Measurements from ENCODE around the gene STEAP1B. TPM values are rescaled to one million over a fixed set of nuclear protein-coding genes. Genes with fewer than 3 reads are reported as not detected.
"Not testable (repeated sequence)": the region's sequence is repeated elsewhere in the genome, so short reads cannot be mapped to it uniquely, and the experiment has no call there.

STEAP1B gene
- total RNA-seq, 1 donor from 2014 or later, result 1.3 TPM

GRCh38 chr7:22452142-22452959 is 47.6 kb downstream of the STEAP1B start:
- no peaks in the 10 kb centered on the region for H3K9me3 ChIP-seq (ENCODE audit: insufficient read depth, low read depth, low read length)
- H3K79me2 ChIP-seq (ENCODE audit: insufficient read depth, low read length), result no peaks in the 10 kb centered on the region
- Mint-ChIP-seq H3K4me1 (ENCODE audit: low read depth, unreplicated experiment) (no peaks in the 10 kb centered on the region), H3K27ac (ENCODE audit: unreplicated experiment) (no peak overlapping the region), H3K4me3 (ENCODE audit: unreplicated experiment) (peak overlapping the region; percentile 55), H3K36me3 (ENCODE audit: low read depth, unreplicated experiment) (no peaks in the 10 kb centered on the region), H3K27me3 (ENCODE audit: low read depth, unreplicated experiment) (peaks cover 15% of the 10 kb centered on the region), H3K9me3 (ENCODE audit: unreplicated experiment) (no peaks in the 10 kb centered on the region)
- DNase-seq (ENCODE audit: low read depth) (peak; percentile 12), FAIRE-seq (no peak)
- TF ChIP-seq EZH2 (IDR thresholded peaks at IDR 0.05; ENCODE audit: insufficient read depth, low read length), result no peak
- TF ChIP-seq CTCF (IDR thresholded peaks at IDR 0.05; ENCODE audit: insufficient read depth, low read depth, low read length), result peak; percentile 50
- H3K4me1 ChIP-seq (ENCODE audit: insufficient read depth, low read length), result no peaks in the 10 kb centered on the region
- no peak overlapping the region for H3K9ac ChIP-seq (ENCODE audit: low read length)
- H3K27ac ChIP-seq (ENCODE audit: low read depth, low read length), result no peak overlapping the region
- H4K20me1 ChIP-seq (ENCODE audit: insufficient read depth, low read length), result no peaks in the 10 kb centered on the region
- H3K27me3 ChIP-seq (ENCODE audit: insufficient read depth, low read length), result peaks cover 2% of the 10 kb centered on the region
- no peaks in the 10 kb centered on the region for H3K36me3 ChIP-seq (ENCODE audit: insufficient read depth, low read length)
- H2AFZ ChIP-seq (ENCODE audit: low read depth, low read length), result peak overlapping the region; percentile 61
- H3K4me2 ChIP-seq (ENCODE audit: low read length), result peak overlapping the region; percentile 71
- H3K4me3 ChIP-seq (ENCODE audit: insufficient read depth, low read depth, low read length), result peak overlapping the region; percentile 25

GRCh38 chr7:22450013-22450412 is 50.0 kb downstream of the STEAP1B start:
- not testable (repeated sequence) for H3K4me2 ChIP-seq (ENCODE audit: low read length); H3K27ac ChIP-seq (ENCODE audit: low read depth, low read length); FAIRE-seq; H3K79me2 ChIP-seq (ENCODE audit: insufficient read depth, low read length); H3K4me1 Mint-ChIP-seq (ENCODE audit: low read depth, unreplicated experiment); H3K36me3 ChIP-seq (ENCODE audit: insufficient read depth, low read length); H3K27me3 ChIP-seq (ENCODE audit: insufficient read depth, low read length); H3K9me3 ChIP-seq (ENCODE audit: insufficient read depth, low read depth, low read length); H2AFZ ChIP-seq (ENCODE audit: low read depth, low read length); H3K9ac ChIP-seq (ENCODE audit: low read length); H3K4me3 Mint-ChIP-seq (ENCODE audit: unreplicated experiment); H3K27ac Mint-ChIP-seq (ENCODE audit: unreplicated experiment); H3K4me3 ChIP-seq (ENCODE audit: insufficient read depth, low read depth, low read length); H3K4me1 ChIP-seq (ENCODE audit: insufficient read depth, low read length); H4K20me1 ChIP-seq (ENCODE audit: insufficient read depth, low read length); DNase-seq (ENCODE audit: low read depth); H3K9me3 Mint-ChIP-seq (ENCODE audit: unreplicated experiment); H3K36me3 Mint-ChIP-seq (ENCODE audit: low read depth, unreplicated experiment)
- H3K27me3 Mint-ChIP-seq (ENCODE audit: low read depth, unreplicated experiment), result peaks cover 15% of the 10 kb centered on the region

- DNase-seq (ENCODE audit: low read depth) (no peak), FAIRE-seq (no peak)
- Histone ChIP-seq H3K9ac (ENCODE audit: low read length) (no peak overlapping the region), H3K36me3 (ENCODE audit: insufficient read depth, low read length) (no peaks in the 10 kb centered on the region), H2AFZ (ENCODE audit: low read depth, low read length) (no peak overlapping the region), H3K4me3 (ENCODE audit: insufficient read depth, low read depth, low read length) (no peak overlapping the region), H3K27ac (ENCODE audit: low read depth, low read length) (no peak overlapping the region), H3K4me2 (ENCODE audit: low read length) (no peak overlapping the region), H3K27me3 (ENCODE audit: insufficient read depth, low read length) (peaks cover 2% of the 10 kb centered on the region), H4K20me1 (ENCODE audit: insufficient read depth, low read length) (no peaks in the 10 kb centered on the region), H3K79me2 (ENCODE audit: insufficient read depth, low read length) (no peaks in the 10 kb centered on the region), H3K9me3 (ENCODE audit: insufficient read depth, low read depth, low read length) (no peaks in the 10 kb centered on the region), H3K4me1 (ENCODE audit: insufficient read depth, low read length) (peaks cover 12% of the 10 kb centered on the region)
- Mint-ChIP-seq H3K4me1 (ENCODE audit: low read depth, unreplicated experiment) (peaks cover 5% of the 10 kb centered on the region), H3K27me3 (ENCODE audit: low read depth, unreplicated experiment) (peaks cover 4% of the 10 kb centered on the region), H3K27ac (ENCODE audit: unreplicated experiment) (no peak overlapping the region), H3K9me3 (ENCODE audit: unreplicated experiment) (no peaks in the 10 kb centered on the region), H3K36me3 (ENCODE audit: low read depth, unreplicated experiment) (no peaks in the 10 kb centered on the region), H3K4me3 (ENCODE audit: unreplicated experiment) (no peak overlapping the region)
- TF ChIP-seq CTCF (IDR thresholded peaks at IDR 0.05; ENCODE audit: insufficient read depth, low read depth, low read length) (no peak), EZH2 (IDR thresholded peaks at IDR 0.05; ENCODE audit: insufficient read depth, low read length) (no peak)
Observed at GRCh38 chr7:22447762-22448161, 52.2 kb downstream of the STEAP1B start.

Measured in astrocyte (in vitro differentiated cells and primary cell).